OCI-M2 (cell line): ENCODE results near the gene RTP4.

Experiments
- DNase-seq: peaks from one replicate; lab custom pipeline; 2025; ENCODE audit not compliant: unreplicated experiment; lab: John Stamatoyannopoulos, UW

Gene RTP4, protein sequence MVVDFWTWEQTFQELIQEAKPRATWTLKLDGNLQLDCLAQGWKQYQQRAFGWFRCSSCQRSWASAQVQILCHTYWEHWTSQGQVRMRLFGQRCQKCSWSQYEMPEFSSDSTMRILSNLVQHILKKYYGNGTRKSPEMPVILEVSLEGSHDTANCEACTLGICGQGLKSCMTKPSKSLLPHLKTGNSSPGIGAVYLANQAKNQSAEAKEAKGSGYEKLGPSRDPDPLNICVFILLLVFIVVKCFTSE

DNA sequence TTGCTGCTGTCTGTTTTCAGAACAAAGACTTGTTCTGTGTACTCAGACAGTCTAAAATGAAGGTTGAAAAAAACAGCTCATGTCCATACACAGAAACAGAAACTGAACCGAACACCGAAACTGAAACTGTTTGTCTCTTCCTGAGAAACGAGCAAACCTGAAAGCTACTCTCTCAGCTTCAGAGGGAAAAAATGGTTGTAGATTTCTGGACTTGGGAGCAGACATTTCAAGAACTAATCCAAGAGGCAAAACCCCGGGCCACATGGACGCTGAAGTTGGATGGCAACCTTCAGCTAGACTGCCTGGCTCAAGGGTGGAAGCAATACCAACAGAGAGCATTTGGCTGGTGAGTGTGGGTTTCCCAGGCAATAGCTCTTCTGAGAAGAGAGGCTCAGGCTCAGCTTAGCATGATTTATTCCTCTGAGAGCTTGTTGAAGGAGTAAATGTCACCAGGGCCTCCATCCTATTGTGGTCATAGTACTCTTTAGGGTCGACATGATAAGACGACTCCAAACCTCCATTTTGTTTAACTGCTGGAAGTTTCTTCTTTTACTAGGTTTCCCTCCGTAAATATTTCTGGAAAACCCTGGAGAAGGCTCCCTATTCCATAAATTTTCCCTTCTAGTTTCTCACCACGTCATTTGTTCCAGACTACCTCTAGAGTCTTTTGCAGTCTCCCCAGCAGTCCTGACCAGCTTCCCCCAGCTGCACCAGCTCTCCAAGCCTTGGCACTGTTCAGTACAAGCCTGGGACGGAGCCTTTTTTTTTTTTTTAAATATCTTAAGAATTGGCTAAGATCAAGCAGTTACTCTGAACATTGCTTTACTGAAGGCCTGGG, at the start of gene RTP4:
Gene RTP4 (plus strand): TSS at position 135 of the 838 bp plus-strand sequence. CDS start 57 bp downstream, at position 192.
- no peak for DNase-seq

DNA sequence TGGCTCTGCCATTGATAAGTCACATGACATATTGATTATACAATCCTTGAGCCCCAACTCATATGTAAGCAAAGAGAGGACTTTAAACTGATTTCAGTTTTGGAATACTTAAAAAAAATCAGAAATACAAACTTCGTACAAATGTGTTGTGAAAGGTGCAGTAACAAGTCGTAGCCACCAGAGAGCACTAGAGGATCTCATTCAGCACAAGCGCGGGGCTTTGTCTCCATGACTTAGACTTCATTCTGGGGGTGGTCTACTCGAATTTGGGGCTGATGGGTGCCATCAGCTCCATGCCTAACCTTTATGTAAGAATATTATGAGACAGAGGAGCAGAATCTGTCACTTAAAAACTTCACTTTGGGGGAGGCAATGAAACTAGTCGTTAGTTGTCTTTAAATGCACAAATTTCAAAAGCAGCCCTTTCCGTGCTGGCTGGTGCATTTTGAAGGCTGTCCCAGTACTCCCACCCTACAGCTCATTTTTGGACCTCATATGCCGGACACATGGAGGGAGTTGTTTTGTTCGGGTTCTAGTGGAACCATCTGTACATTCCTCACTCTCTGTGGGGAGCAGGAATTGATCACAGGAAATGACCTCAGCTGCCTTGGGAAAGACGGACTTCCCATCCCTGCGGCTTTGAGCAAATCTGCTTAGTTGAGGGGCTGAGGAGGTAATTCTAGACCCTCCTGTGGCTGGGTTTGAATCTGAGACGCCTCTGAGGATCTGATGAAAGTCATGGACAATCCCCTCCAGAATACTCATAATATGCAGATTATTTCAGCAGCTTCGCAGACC, 49.2 kb upstream of the RTP4 start:
- DNase-seq: peak; percentile 31

DNA sequence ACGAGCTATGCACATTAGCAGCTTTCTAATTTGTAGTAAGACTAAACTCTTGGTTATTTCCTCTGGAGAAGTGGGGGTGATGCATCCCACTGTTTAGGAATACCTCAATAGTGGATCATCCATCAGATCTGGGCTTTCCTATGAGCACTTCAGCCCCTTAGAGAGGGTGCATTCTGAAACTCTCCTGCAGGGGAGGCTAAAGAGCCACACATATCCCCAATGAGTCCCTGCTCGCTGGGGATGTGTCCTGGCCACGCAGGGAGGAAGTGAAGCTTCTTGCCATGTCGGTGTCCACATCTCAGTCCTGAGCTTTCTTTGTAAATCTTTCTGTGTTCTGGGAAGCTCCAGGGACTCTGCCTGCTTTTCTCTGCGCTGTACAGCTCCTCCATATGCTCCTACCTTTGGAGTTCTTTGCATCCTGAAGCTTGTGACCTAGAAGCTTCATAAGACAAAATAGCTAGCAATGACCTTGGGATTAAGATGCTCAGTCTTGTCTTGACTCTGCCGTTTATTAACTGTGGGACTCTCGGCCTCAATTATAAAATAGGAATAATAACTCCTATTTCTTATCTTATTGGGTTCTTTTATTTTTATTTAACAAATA, 48.4 kb upstream of the RTP4 start:
- DNase-seq: peak; percentile 70

- DNase-seq: no peak
These were observed 46.4 kb upstream of the RTP4 start for GRCh38 chr3:187321766-187322165.

- no peak for DNase-seq
These were observed 45.9 kb upstream of the RTP4 start for GRCh38 chr3:187322291-187322690.

- no peak for DNase-seq
These were observed 45.1 kb upstream of the RTP4 start for GRCh38 chr3:187323091-187323490.

DNA sequence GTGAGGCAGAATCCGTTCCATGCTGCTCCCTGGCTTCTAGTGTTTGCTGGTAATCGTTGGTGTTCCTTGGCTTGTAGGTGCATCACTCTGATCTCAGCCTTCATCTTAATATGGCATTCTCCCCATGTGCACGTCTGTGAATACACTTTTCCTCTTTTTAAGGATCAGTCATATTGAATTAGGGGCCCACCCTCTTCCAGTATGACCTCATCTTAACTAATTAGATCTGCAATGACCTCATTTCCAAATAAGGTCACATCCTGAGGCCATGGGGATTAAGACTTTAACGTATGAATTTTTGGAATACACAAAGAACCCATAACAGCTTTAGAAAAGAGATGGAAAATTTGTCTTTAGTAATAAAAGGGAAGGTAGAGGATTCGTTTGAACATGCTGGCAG, 42.6 kb upstream of the RTP4 start:
- no peak for DNase-seq

DNA sequence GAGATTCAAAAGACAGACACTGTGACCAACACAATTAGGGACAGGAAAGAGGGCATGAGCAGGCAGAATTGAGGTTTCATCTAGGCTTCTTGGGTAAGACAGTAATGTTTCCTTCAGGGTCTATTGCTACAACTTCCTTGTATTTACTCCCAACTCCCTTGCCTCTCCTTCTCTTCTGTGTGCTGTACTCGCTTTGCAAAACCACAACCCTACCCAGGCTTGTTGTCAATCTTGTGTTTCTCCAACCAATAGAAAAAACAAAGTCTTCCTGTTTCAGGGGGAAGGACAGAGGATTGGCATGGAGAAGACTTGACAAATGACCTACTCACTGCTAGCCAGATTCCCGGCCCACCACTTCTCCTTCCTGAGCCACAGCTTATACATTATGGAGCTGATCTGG, 40.3 kb upstream of the RTP4 start:
- no peak for DNase-seq

- DNase-seq: no peak
These were observed 39.5 kb upstream of the RTP4 start for GRCh38 chr3:187328691-187329090.

GRCh38 chr3:187334904-187335303, 33.3 kb upstream of the RTP4 start:
- DNase-seq: no peak

DNA sequence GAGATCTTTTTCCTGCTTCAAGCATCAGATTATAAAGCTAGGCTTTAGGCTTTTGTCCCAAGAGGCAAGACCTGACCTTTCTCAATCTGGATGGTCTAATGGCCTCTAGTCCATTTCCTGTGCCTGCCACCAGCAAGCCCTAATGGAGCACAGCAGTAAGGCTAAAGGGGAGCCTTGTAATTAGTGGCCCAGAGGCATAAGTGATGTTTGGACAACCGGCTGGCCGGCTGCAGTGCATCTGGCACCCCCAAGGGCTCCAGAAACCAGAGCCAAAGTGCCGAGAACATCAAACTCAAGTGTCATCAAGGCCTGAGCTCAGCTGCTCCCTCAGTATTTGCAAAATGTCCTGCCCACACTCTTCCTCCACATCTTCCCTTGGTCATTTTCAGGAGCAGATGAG, 31.9 kb upstream of the RTP4 start:
- no peak for DNase-seq

- DNase-seq: no peak
These were observed 27.6 kb upstream of the RTP4 start for GRCh38 chr3:187340578-187340977.

- no peak for DNase-seq
These were observed 25.9 kb upstream of the RTP4 start for GRCh38 chr3:187342255-187342654.

- DNase-seq: no peak
These were observed 24.5 kb upstream of the RTP4 start for GRCh38 chr3:187343670-187344069.

DNA sequence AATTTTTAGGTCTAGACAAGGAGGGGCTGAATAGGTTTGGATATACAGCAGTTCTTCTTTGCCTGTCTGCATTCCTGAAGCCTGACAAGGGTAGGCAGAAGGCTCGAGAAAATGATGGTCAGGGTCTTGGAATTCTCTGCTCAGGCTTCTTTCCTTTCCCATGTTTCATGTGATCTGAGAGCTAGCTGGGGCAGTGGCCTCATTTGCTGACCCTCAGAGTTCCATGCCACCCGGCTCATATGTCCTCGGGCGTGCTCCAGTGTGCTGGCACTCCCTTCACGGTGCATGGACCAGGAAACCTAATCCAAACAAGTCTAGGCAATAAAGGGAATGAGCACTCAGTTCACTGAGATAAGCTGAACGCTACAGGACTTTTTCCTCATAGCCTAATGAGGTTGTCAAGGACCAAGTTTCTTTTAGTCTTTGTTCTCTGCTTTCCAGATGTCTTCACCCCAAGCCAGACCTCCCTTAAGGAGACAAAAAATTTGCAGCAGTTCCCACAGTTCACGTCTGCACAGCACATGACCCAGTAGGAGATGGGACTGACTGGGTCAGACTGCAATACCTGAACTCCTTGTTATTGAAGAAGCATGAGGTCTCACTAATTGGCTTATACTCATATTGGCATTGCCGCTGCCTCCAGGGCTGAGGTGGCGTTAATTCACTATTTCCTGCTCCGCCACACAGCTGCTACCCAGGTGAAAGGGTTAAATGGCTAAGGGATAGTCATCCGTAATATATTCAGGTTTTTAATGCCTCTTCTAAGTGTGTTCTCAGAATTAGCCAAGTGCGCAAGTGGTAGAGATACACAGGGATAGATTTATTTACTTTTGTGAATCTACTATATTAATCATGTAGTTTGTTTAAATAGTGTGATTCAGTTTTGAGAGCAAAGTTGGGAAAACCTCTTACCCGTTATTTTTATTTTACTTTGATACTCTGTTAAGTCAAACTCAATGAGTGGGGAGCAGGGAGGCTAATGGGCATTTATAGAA, 15.3 kb upstream of the RTP4 start:
- DNase-seq: no peak

DNA sequence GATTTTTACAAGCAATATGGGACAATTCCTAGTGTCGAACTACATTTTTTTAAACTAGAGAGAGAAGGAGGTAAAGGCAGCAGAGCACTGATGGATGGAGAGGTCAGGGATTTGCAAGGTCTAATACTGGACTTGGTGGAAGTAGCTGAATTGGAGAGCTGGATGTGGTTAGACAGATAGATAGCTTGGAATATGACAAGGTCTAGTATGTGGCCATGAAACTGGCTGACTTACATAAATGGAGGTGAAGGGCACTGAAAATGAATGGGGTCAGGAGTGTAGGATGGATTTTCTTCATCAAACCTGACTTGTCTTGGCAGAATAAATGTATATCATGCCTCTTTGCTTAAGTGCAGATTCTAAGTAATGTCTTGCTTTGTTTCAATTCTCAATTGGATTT, 10.1 kb upstream of the RTP4 start:
- no peak for DNase-seq

- DNase-seq: no peak
These were observed 8.2 kb upstream of the RTP4 start for GRCh38 chr3:187359798-187360486.

GRCh38 chr3:187360596-187360995, 7.6 kb upstream of the RTP4 start:
- DNase-seq: no peak

DNA sequence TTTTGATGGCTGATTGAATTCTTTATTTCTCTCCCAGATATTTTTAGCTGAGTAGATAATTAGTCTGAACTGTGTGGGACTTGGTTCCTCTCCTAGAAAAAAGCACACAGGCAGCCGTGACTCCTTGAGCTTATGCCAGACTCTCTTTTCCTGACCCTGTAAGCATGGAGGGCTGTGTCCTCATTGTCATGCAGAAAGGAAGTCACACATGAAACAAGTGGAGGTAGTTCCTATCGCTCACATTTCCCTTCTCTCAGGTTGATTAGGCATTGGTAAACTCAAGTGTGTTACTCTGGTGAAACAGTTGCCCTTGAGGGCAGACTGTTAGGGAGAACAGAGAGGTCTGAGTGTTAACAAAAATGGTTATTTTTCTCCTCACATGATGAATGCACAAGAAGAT, 6.3 kb upstream of the RTP4 start:
- no peak for DNase-seq
